ENCODE results near the gene PGC.

PGC gene

GRCh38 chr6:41714556-41715273 is 32.5 kb downstream of the PGC start:
- no peak for DNase-seq (ENCODE audit: low spot score)

GRCh38 chr6:41713650-41714291 is 33.4 kb downstream of the PGC start:
- no peak for DNase-seq (ENCODE audit: low spot score)

- no peak for DNase-seq (ENCODE audit: low spot score)
Measured at GRCh38 chr6:41713159-41713649, 34.0 kb downstream of the PGC start.

- DNase-seq (ENCODE audit: low spot score): no peak
Measured at GRCh38 chr6:41712651-41713103, 34.5 kb downstream of the PGC start.

- DNase-seq (ENCODE audit: low spot score): no peak
Measured at GRCh38 chr6:41711323-41712038, 35.7 kb downstream of the PGC start.

GRCh38 chr6:41709375-41709774 is 37.8 kb downstream of the PGC start:
- DNase-seq (ENCODE audit: low spot score): no peak

- no peak for DNase-seq (ENCODE audit: low spot score)
Measured at GRCh38 chr6:41708856-41709255, 38.3 kb downstream of the PGC start.

- DNase-seq (ENCODE audit: low spot score): no peak
Measured at GRCh38 chr6:41707565-41708200, 39.5 kb downstream of the PGC start.

- no peak for DNase-seq (ENCODE audit: low spot score)
Measured at GRCh38 chr6:41706876-41707564, 40.2 kb downstream of the PGC start.

GRCh38 chr6:41705996-41706835 is 41.0 kb downstream of the PGC start:
- DNase-seq (ENCODE audit: low spot score): peak; percentile 75

GRCh38 chr6:41705311-41705995 is 41.7 kb downstream of the PGC start:
- DNase-seq (ENCODE audit: low spot score): no peak

GRCh38 chr6:41704656-41705310 is 42.4 kb downstream of the PGC start:
- no peak for DNase-seq (ENCODE audit: low spot score)

- no peak for DNase-seq (ENCODE audit: low spot score)
Measured at GRCh38 chr6:41704028-41704427, 43.2 kb downstream of the PGC start.

- DNase-seq (ENCODE audit: low spot score): no peak
Measured at GRCh38 chr6:41702771-41703494, 44.3 kb downstream of the PGC start.

GRCh38 chr6:41702089-41702745 is 45.0 kb downstream of the PGC start:
- DNase-seq (ENCODE audit: low spot score): no peak

GRCh38 chr6:41700463-41701347 is 46.5 kb downstream of the PGC start:
- DNase-seq (ENCODE audit: low spot score): no peak

- no peak for DNase-seq (ENCODE audit: low spot score)
Measured at GRCh38 chr6:41699063-41699462, 48.1 kb downstream of the PGC start.
